ENCODE measurements around the gene TMEM61.

GRCh38 chr1:55039342-55040082 lies 59.1 kb downstream of the TMEM61 start, which contains the start of gene PCSK9:
- TF ChIP-seq CTCF (conservative IDR thresholded peaks at IDR 0.05; ENCODE audit: low read length) (no peak), EZH2phosphoT487 (IDR thresholded peaks at IDR 0.05; ENCODE audit: borderline replicate concordance) (no peak)
